Activated naive CD8-positive, alpha-beta T cell treated with anti-CD3 and anti-CD28 coated beads, Interleukin-2, amount 10 ng/mL, durations not matched to agents 7 days and 5 days (primary cell): ENCODE data around the gene USP12. TPM values are rescaled to one million over a fixed set of nuclear protein-coding genes. Genes with fewer than 3 reads are reported as not detected.

ENCODE experiments used
- ATAC-seq: fragments of 150-1000 bp; cut with Tn5 transposase; one replicate; pipeline ENCODE4 v1.10.0; 2021; ENCODE audit warnings: low read depth, moderate library complexity
- POLR2A ChIA-PET: fragments of 350-600 bp; sonication (Branson Sonifier 250); formaldehyde crosslinking; loops from one replicate; lab custom pipeline; 2021; ENCODE audit warnings: antibody characterized with exemption; lab: Charles Lee
- DNase-seq: peaks from one replicate; pipeline ENCODE4 v3.0.0; 2021
- H3K27ac Mint-ChIP-seq: one replicate; pipeline ENCODE4 v1.8.0; 2022; ENCODE audit warnings: mild to moderate bottlenecking, mixed read lengths
- H3K27me3 Mint-ChIP-seq: one replicate; pipeline ENCODE4 v1.8.0; 2022; ENCODE audit warnings: mild to moderate bottlenecking, moderate library complexity, mixed read lengths
- H3K36me3 Mint-ChIP-seq: one replicate; pipeline ENCODE4 v1.8.0; 2021; ENCODE audit warnings: mild to moderate bottlenecking, mixed read lengths
- H3K4me1 Mint-ChIP-seq: one replicate; pipeline ENCODE4 v1.8.0; 2021; ENCODE audit warnings: mixed read lengths
- H3K4me3 Mint-ChIP-seq: one replicate; pipeline ENCODE4 v1.8.0; 2022; ENCODE audit warnings: mild to moderate bottlenecking, moderate library complexity, mixed read lengths
- H3K9me3 Mint-ChIP-seq: one replicate; pipeline ENCODE4 v1.8.0; 2021; ENCODE audit warnings: mixed read lengths
- total RNA-seq, 2 experiments: library from RNA; stranded (reverse); gene quantifications; one replicate each; pipeline ENCODE4 v1.2.3, GENCODE V29; 2021

The USP12 gene
- total RNA-seq, 2 experiments from 2014 or later = 21.4 to 23.9 TPM

- peaks cover 23% of the 10 kb centered on the region for H3K4me1 Mint-ChIP-seq
- H3K27ac Mint-ChIP-seq = no peak overlapping the region
- H3K9me3 Mint-ChIP-seq = no peaks in the 10 kb centered on the region
- POLR2A ChIA-PET = no interaction called here
- H3K36me3 Mint-ChIP-seq = peaks cover 4% of the 10 kb centered on the region
- no peak overlapping the region for H3K4me3 Mint-ChIP-seq
- DNase-seq = no peak
- H3K27me3 Mint-ChIP-seq = no peaks in the 10 kb centered on the region
- ATAC-seq = no peak
These were observed 113.8 kb downstream of the USP12 start for GRCh38 chr13:27057817-27058216.

GRCh38 chr13:27055526-27055925, 116.1 kb downstream of the USP12 start:
- Mint-ChIP-seq H3K27ac (no peak overlapping the region), H3K9me3 (no peaks in the 10 kb centered on the region), H3K27me3 (no peaks in the 10 kb centered on the region), H3K36me3 (no peaks in the 10 kb centered on the region), H3K4me1 (peaks cover 23% of the 10 kb centered on the region), H3K4me3 (no peak overlapping the region)
- DNase-seq (no peak), ATAC-seq (no peak)
- POLR2A ChIA-PET = interaction anchor here (1.0 kb wide), 1 partner anchor 8 kb away, joined by 3 read pairs; no protein-coding TSS in a partner anchor

- no peaks in the 10 kb centered on the region for H3K36me3 Mint-ChIP-seq
- ATAC-seq (peak; percentile 58), DNase-seq (no peak)
- H3K27ac Mint-ChIP-seq = no peak overlapping the region
- POLR2A ChIA-PET = no interaction called here
- no peaks in the 10 kb centered on the region for H3K27me3 Mint-ChIP-seq
- no peaks in the 10 kb centered on the region for H3K9me3 Mint-ChIP-seq
- peaks cover 23% of the 10 kb centered on the region for H3K4me1 Mint-ChIP-seq
- H3K4me3 Mint-ChIP-seq = no peak overlapping the region
These were observed 116.9 kb downstream of the USP12 start for GRCh38 chr13:27054760-27055159.

GRCh38 chr13:27053902-27054595, 117.6 kb downstream of the USP12 start:
- H3K4me1 Mint-ChIP-seq = peaks cover 23% of the 10 kb centered on the region
- no peak overlapping the region for H3K27ac Mint-ChIP-seq
- ATAC-seq (no peak), DNase-seq (no peak)
- no peak overlapping the region for H3K4me3 Mint-ChIP-seq
- H3K36me3 Mint-ChIP-seq = no peaks in the 10 kb centered on the region
- H3K27me3 Mint-ChIP-seq = no peaks in the 10 kb centered on the region
- POLR2A ChIA-PET = interaction anchor here (0.6 kb wide), 1 partner anchor 78 kb away, joined by 3 read pairs; no protein-coding TSS in a partner anchor
- no peaks in the 10 kb centered on the region for H3K9me3 Mint-ChIP-seq

- H3K27ac Mint-ChIP-seq = peak overlapping the region; percentile 7
- POLR2A ChIA-PET = interaction anchor here (0.6 kb wide), 1 partner anchor 79 kb away, joined by 3 read pairs; no protein-coding TSS in a partner anchor
- ATAC-seq (no peak), DNase-seq (no peak)
- no peak overlapping the region for H3K4me3 Mint-ChIP-seq
- H3K36me3 Mint-ChIP-seq = no peaks in the 10 kb centered on the region
- H3K4me1 Mint-ChIP-seq = peaks cover 23% of the 10 kb centered on the region
- H3K9me3 Mint-ChIP-seq = no peaks in the 10 kb centered on the region
- no peaks in the 10 kb centered on the region for H3K27me3 Mint-ChIP-seq
These were observed 118.3 kb downstream of the USP12 start for GRCh38 chr13:27053210-27053884.

- ATAC-seq (no peak), DNase-seq (no peak)
- no peaks in the 10 kb centered on the region for H3K27me3 Mint-ChIP-seq
- no peak overlapping the region for H3K4me3 Mint-ChIP-seq
- no peak overlapping the region for H3K27ac Mint-ChIP-seq
- POLR2A ChIA-PET = no interaction called here
- H3K9me3 Mint-ChIP-seq = no peaks in the 10 kb centered on the region
- no peaks in the 10 kb centered on the region for H3K36me3 Mint-ChIP-seq
- H3K4me1 Mint-ChIP-seq = peaks cover 23% of the 10 kb centered on the region
These were observed 118.9 kb downstream of the USP12 start for GRCh38 chr13:27052551-27053208.

GRCh38 chr13:27047081-27047480, 124.5 kb downstream of the USP12 start:
- no peaks in the 10 kb centered on the region for H3K9me3 Mint-ChIP-seq
- peaks cover 3% of the 10 kb centered on the region for H3K36me3 Mint-ChIP-seq
- DNase-seq = no peak
- H3K27me3 Mint-ChIP-seq = no peaks in the 10 kb centered on the region
- POLR2A ChIA-PET = interaction anchor here (0.6 to 1.3 kb wide), 2 partner anchors 8 to 50 kb away, joined by 3 to 4 read pairs; no protein-coding TSS in a partner anchor
- ATAC-seq = no peak
- no peak overlapping the region for H3K4me3 Mint-ChIP-seq
- peak overlapping the region; percentile 39 for H3K27ac Mint-ChIP-seq
- peaks cover 30% of the 10 kb centered on the region for H3K4me1 Mint-ChIP-seq

GRCh38 chr13:27044837-27045570, 126.6 kb downstream of the USP12 start:
- POLR2A ChIA-PET = interaction anchor here (1.0 to 1.7 kb wide), 6 partner anchors 17 to 410 kb away, joined by 4 to 9 read pairs (median 6); partner anchors contain the start of gene RPL21
- H3K27me3 Mint-ChIP-seq = peaks cover 5% of the 10 kb centered on the region
- DNase-seq (peak; percentile 59), ATAC-seq (peak; percentile 94)
- H3K4me1 Mint-ChIP-seq = peaks cover 36% of the 10 kb centered on the region
- peaks cover 3% of the 10 kb centered on the region for H3K36me3 Mint-ChIP-seq
- H3K4me3 Mint-ChIP-seq = peak overlapping the region; percentile 71
- H3K27ac Mint-ChIP-seq = peak overlapping the region; percentile 96
- H3K9me3 Mint-ChIP-seq = no peaks in the 10 kb centered on the region

GRCh38 chr13:27043013-27043412, 128.6 kb downstream of the USP12 start:
- Mint-ChIP-seq H3K4me3 (no peak overlapping the region), H3K9me3 (no peaks in the 10 kb centered on the region), H3K36me3 (peaks cover 3% of the 10 kb centered on the region), H3K4me1 (peaks cover 36% of the 10 kb centered on the region), H3K27me3 (peaks cover 5% of the 10 kb centered on the region), H3K27ac (peak overlapping the region; percentile 60)
- ATAC-seq = no peak
- POLR2A ChIA-PET = no interaction called here
- DNase-seq = no peak

GRCh38 chr13:27041341-27041740, 130.3 kb downstream of the USP12 start:
- Mint-ChIP-seq H3K27ac (peak overlapping the region; percentile 45), H3K4me3 (no peak overlapping the region), H3K27me3 (peaks cover 13% of the 10 kb centered on the region), H3K36me3 (peaks cover 3% of the 10 kb centered on the region), H3K4me1 (peaks cover 30% of the 10 kb centered on the region), H3K9me3 (no peaks in the 10 kb centered on the region)
- POLR2A ChIA-PET = no interaction called here
- ATAC-seq (no peak), DNase-seq (no peak)

- no peak for ATAC-seq
- no peak overlapping the region for H3K4me3 Mint-ChIP-seq
- no peak for DNase-seq
- peaks cover 3% of the 10 kb centered on the region for H3K36me3 Mint-ChIP-seq
- no peaks in the 10 kb centered on the region for H3K9me3 Mint-ChIP-seq
- H3K4me1 Mint-ChIP-seq = peaks cover 26% of the 10 kb centered on the region
- POLR2A ChIA-PET = no interaction called here
- H3K27me3 Mint-ChIP-seq = peaks cover 16% of the 10 kb centered on the region
- H3K27ac Mint-ChIP-seq = peak overlapping the region; percentile 45
These were observed 130.8 kb downstream of the USP12 start for GRCh38 chr13:27040826-27041108.

- H3K4me3 Mint-ChIP-seq = no peak overlapping the region
- no peak overlapping the region for H3K27ac Mint-ChIP-seq
- ATAC-seq (no peak), DNase-seq (no peak)
- H3K27me3 Mint-ChIP-seq = peaks cover 26% of the 10 kb centered on the region
- no peaks in the 10 kb centered on the region for H3K9me3 Mint-ChIP-seq
- H3K36me3 Mint-ChIP-seq = peaks cover 3% of the 10 kb centered on the region
- H3K4me1 Mint-ChIP-seq = peaks cover 20% of the 10 kb centered on the region
- POLR2A ChIA-PET = interaction anchor here (0.9 kb wide), 1 partner anchor 14 kb away, joined by 3 read pairs; no protein-coding TSS in a partner anchor
These were observed 132.4 kb downstream of the USP12 start for GRCh38 chr13:27039171-27039701.

GRCh38 chr13:27038323-27038722, 133.3 kb downstream of the USP12 start:
- H3K4me1 Mint-ChIP-seq = peaks cover 17% of the 10 kb centered on the region
- no peaks in the 10 kb centered on the region for H3K36me3 Mint-ChIP-seq
- peaks cover 26% of the 10 kb centered on the region for H3K27me3 Mint-ChIP-seq
- no peaks in the 10 kb centered on the region for H3K9me3 Mint-ChIP-seq
- POLR2A ChIA-PET = interaction anchor here (0.9 kb wide), 1 partner anchor 13 kb away, joined by 3 read pairs; no protein-coding TSS in a partner anchor
- DNase-seq = no peak
- no peak overlapping the region for H3K4me3 Mint-ChIP-seq
- H3K27ac Mint-ChIP-seq = no peak overlapping the region
- ATAC-seq = no peak
